Measurements from ENCODE around the gene PLEKHN1.

PLEKHN1 gene

DNA sequence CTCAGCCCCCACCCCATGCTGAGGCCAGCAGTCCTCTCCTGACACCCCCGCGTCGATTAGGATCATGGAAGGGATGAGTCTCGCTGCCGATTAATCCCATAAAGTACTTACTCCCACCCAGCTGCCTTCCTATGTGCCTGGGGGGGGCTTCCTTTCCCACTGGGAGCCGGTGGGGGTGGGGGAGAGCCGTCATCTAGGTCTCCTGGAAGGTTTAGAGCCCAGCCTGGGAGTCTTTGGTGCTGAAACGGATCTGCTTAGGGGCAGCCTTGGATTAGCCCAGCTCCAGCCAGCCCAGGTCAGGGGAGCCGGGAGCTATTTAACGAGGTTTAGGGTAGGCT, 32.7 kb upstream of the PLEKHN1 start:
- no peaks in the 10 kb centered on the region for H3K9me3 ChIP-seq (ENCODE audit: insufficient read depth, low read length)
- H3K27ac ChIP-seq (ENCODE audit: low read depth, low read length) = no peak overlapping the region
- no peaks in the 10 kb centered on the region for H3K79me2 ChIP-seq (ENCODE audit: insufficient read depth, low read length)
- H3K36me3 ChIP-seq (ENCODE audit: low read length) = no peaks in the 10 kb centered on the region
- H3K27me3 ChIP-seq (ENCODE audit: low read length) = no peaks in the 10 kb centered on the region
- no peak overlapping the region for H3K4me2 ChIP-seq (ENCODE audit: low read depth, low read length, poor library complexity, severe bottlenecking)
- no peak overlapping the region for H2AFZ ChIP-seq (ENCODE audit: low read depth, low read length, severe bottlenecking)
- no peaks in the 10 kb centered on the region for H3K9me2 ChIP-seq (replicated peaks; ENCODE audit: insufficient read depth, low read length)
- no peaks in the 10 kb centered on the region for H4K20me1 ChIP-seq (ENCODE audit: low read depth, low read length)
- H3F3A ChIP-seq (ENCODE audit: insufficient read depth) = no peaks in the 10 kb centered on the region
- TF ChIP-seq, protein P1, sequence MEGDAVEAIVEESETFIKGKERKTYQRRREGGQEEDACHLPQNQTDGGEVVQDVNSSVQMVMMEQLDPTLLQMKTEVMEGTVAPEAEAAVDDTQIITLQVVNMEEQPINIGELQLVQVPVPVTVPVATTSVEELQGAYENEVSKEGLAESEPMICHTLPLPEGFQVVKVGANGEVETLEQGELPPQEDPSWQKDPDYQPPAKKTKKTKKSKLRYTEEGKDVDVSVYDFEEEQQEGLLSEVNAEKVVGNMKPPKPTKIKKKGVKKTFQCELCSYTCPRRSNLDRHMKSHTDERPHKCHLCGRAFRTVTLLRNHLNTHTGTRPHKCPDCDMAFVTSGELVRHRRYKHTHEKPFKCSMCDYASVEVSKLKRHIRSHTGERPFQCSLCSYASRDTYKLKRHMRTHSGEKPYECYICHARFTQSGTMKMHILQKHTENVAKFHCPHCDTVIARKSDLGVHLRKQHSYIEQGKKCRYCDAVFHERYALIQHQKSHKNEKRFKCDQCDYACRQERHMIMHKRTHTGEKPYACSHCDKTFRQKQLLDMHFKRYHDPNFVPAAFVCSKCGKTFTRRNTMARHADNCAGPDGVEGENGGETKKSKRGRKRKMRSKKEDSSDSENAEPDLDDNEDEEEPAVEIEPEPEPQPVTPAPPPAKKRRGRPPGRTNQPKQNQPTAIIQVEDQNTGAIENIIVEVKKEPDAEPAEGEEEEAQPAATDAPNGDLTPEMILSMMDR (IDR thresholded peaks at IDR 0.05; ENCODE audit: insufficient read depth, low read length, poor library complexity, severe bottlenecking) = no peak
- TF ChIP-seq EZH2phosphoT487 (conservative IDR thresholded peaks at IDR 0.05; ENCODE audit: low read length) = no peak
- no peak overlapping the region for H3K9ac ChIP-seq (ENCODE audit: low read length)
- no peak overlapping the region for H3K4me3 ChIP-seq (ENCODE audit: insufficient read depth, low read length, poor library complexity, severe bottlenecking)

DNA sequence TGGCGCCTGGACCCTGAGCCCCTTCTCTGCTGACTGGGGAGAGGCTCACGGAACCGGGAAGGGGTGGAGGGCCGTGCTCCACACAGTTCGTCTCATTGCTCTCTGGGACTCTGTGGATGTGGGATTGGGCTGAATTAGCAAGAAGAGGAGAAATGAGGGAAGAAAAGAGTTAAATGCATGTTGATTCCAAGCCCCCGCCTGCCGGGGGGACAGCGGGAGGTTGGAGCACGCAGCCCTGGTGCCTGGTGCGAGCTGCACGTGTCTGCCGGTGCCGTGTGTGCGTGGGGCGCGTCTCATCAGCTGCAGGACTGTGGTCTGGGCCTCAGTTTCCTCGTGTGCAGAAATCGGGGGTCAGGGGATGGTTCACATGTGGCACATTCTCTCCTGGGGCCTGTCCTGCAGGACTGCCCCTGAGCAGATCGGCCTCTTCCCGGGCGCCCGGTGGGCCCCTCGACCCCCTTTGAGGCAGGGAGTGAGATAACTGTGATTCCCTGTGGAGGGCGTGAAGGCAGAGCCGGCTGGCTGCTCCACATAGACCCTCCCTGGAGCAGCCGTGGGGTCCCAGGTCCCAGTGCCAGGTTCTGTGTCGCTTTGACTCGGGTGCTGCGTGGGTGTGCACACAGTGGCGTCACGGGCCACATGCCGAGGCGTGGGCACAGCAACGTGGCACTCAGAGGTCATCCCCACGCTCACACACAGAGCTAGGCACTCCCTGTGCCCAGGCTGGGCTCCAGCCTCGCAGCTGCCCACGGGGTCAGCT, 31.1 kb upstream of the PLEKHN1 start:
- H3K9me3 ChIP-seq (ENCODE audit: insufficient read depth, low read length) = no peaks in the 10 kb centered on the region
- H3K4me3 ChIP-seq (ENCODE audit: insufficient read depth, low read length, poor library complexity, severe bottlenecking) = no peak overlapping the region
- H3K9me2 ChIP-seq (replicated peaks; ENCODE audit: insufficient read depth, low read length) = no peaks in the 10 kb centered on the region
- H3K27ac ChIP-seq (ENCODE audit: low read depth, low read length) = no peak overlapping the region
- no peaks in the 10 kb centered on the region for H3K36me3 ChIP-seq (ENCODE audit: low read length)
- no peaks in the 10 kb centered on the region for H3K27me3 ChIP-seq (ENCODE audit: low read length)
- H2AFZ ChIP-seq (ENCODE audit: low read depth, low read length, severe bottlenecking) = no peak overlapping the region
- no peaks in the 10 kb centered on the region for H3K79me2 ChIP-seq (ENCODE audit: insufficient read depth, low read length)
- no peaks in the 10 kb centered on the region for H3F3A ChIP-seq (ENCODE audit: insufficient read depth)
- TF ChIP-seq, protein P1 (IDR thresholded peaks at IDR 0.05; ENCODE audit: insufficient read depth, low read length, poor library complexity, severe bottlenecking) = no peak
- no peak for TF ChIP-seq EZH2phosphoT487 (conservative IDR thresholded peaks at IDR 0.05; ENCODE audit: low read length)
- no peaks in the 10 kb centered on the region for H4K20me1 ChIP-seq (ENCODE audit: low read depth, low read length)
- H3K4me2 ChIP-seq (ENCODE audit: low read depth, low read length, poor library complexity, severe bottlenecking) = no peak overlapping the region
- H3K9ac ChIP-seq (ENCODE audit: low read length) = no peak overlapping the region

DNA sequence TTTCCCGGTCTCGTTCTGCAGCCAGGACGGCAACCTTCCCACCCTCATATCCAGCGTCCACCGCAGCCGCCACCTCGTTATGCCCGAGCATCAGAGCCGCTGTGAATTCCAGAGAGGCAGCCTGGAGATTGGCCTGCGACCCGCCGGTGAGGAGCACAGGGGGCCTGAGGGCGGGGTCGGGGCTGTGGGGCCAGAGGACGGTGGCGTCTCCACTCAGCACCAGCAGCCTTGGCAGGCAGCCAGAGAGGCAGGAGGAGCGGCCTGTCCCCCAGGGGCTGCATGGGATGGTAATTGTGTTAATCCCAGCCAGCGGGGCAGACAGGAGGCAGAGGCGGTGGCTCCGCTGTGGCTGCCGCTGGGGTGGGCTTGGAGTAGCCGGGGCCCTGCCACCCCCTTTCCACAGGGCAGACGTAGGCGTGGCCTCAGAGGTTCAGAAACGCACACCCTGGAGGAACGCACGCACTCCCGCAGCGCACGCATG, 30.5 kb upstream of the PLEKHN1 start:
- Histone ChIP-seq H3K79me2 (ENCODE audit: insufficient read depth, low read length) (no peaks in the 10 kb centered on the region), H3K27me3 (ENCODE audit: low read length) (no peaks in the 10 kb centered on the region), H3K9ac (ENCODE audit: low read length) (no peak overlapping the region), H3K4me3 (ENCODE audit: insufficient read depth, low read length, poor library complexity, severe bottlenecking) (no peak overlapping the region), H2AFZ (ENCODE audit: low read depth, low read length, severe bottlenecking) (no peak overlapping the region), H3K9me2 (replicated peaks; ENCODE audit: insufficient read depth, low read length) (no peaks in the 10 kb centered on the region), H3K27ac (ENCODE audit: low read depth, low read length) (no peak overlapping the region), H3K4me2 (ENCODE audit: low read depth, low read length, poor library complexity, severe bottlenecking) (no peak overlapping the region), H3F3A (ENCODE audit: insufficient read depth) (no peaks in the 10 kb centered on the region), H3K36me3 (ENCODE audit: low read length) (no peaks in the 10 kb centered on the region), H3K9me3 (ENCODE audit: insufficient read depth, low read length) (no peaks in the 10 kb centered on the region), H4K20me1 (ENCODE audit: low read depth, low read length) (no peaks in the 10 kb centered on the region)
- TF ChIP-seq, protein P1 (IDR thresholded peaks at IDR 0.05; ENCODE audit: insufficient read depth, low read length, poor library complexity, severe bottlenecking) = no peak
- no peak for TF ChIP-seq EZH2phosphoT487 (conservative IDR thresholded peaks at IDR 0.05; ENCODE audit: low read length)

Measured in SU-DHL-6 (cell line).